Breast epithelium (tissue), 4 donors: ENCODE data around the gene NDST1. TPM values are rescaled to one million over a fixed set of nuclear protein-coding genes. Genes with fewer than 3 reads are reported as not detected.

Experiments
- DNase-seq, 2 donors: peaks; one replicate each; pipeline ENCODE4 v3.0.0-alpha.2; 2019; ENCODE audit warnings: low spot score in 2 of 2
- H3K27ac ChIP-seq, 2 donors: fragments of 200-600 bp; sonication (generic) in 1 of 2; one replicate each; pipeline ENCODE4 v1.5.1; 2016 to 2019; ENCODE audit warnings: mild to moderate bottlenecking in 1 of 2
- H3K27me3 ChIP-seq, 2 donors: fragments of 200-600 bp; sonication (generic) in 1 of 2; one replicate each; pipeline versions ENCODE4 v1.5.1 to v1.6.0; 2017 to 2019; ENCODE audit warnings: control low read depth in 1 of 2, mild to moderate bottlenecking in 1 of 2
- H3K36me3 ChIP-seq: fragments of 200-600 bp; one replicate; pipeline ENCODE4 v1.5.1; 2019
- H3K4me1 ChIP-seq, 2 donors: fragments of 200-600 bp; sonication (generic); one replicate each; pipeline ENCODE4 v1.5.1; 2016 to 2019; ENCODE audit warnings: control low read depth in 1 of 2
- H3K4me3 ChIP-seq, 3 donors: fragments of 200-600 bp; sonication (generic); 1 replicate in 2 of 3; 2 replicates in 1 of 3; pipeline ENCODE4 v1.5.1; 2016 to 2019; ENCODE audit warnings: mild to moderate bottlenecking in 3 of 3, moderate library complexity in 2 of 3
- H3K9me3 ChIP-seq, 2 donors: fragments of 200-600 bp; sonication (generic) in 1 of 2; one replicate each; pipeline ENCODE4 v1.5.1; 2016 to 2019; ENCODE audit warnings: control low read depth in 1 of 2
- POLR2A ChIP-seq: fragments of 450-650 bp; IDR thresholded peaks from one replicate; pipeline ENCODE4 v1.6.1; 2016; ENCODE audit warnings: antibody characterized with exemption, mild to moderate bottlenecking, moderate library complexity
- POLR2AphosphoS5 ChIP-seq, 3 donors: sonication (generic); formaldehyde crosslinking; IDR thresholded peaks; one replicate each; pipeline ENCODE4 v1.6.1; 2017; ENCODE audit warnings: antibody characterized with exemption in 3 of 3
- intact Hi-C: fragments of 100-400 bp; cut with DNase I; formaldehyde crosslinking; loops from one replicate; pipeline ENCODE4 v1.15.1; 2023; ENCODE audit warnings: low total_unique reads
- total RNA-seq, 3 donors: library from RNA; depleted of rRNA; stranded (reverse); fragments of >200 nt; gene quantifications; one replicate each; pipeline ENCODE4 v1.1.0, GENCODE V29; 2016
- TF ChIP-seq, protein P1 (sequence below), 3 donors: fragments of 450-650 bp; IDR thresholded peaks; one replicate each; pipeline ENCODE4 v1.5.1; 2016 to 2017; ENCODE audit warnings: antibody characterized with exemption in 3 of 3, mild to moderate bottlenecking in 3 of 3, moderate library complexity in 3 of 3

Gene NDST1
- total RNA-seq, 3 donors from 2014 or later, result 46.7 to 92.3 (median 74.1) TPM

DNA sequence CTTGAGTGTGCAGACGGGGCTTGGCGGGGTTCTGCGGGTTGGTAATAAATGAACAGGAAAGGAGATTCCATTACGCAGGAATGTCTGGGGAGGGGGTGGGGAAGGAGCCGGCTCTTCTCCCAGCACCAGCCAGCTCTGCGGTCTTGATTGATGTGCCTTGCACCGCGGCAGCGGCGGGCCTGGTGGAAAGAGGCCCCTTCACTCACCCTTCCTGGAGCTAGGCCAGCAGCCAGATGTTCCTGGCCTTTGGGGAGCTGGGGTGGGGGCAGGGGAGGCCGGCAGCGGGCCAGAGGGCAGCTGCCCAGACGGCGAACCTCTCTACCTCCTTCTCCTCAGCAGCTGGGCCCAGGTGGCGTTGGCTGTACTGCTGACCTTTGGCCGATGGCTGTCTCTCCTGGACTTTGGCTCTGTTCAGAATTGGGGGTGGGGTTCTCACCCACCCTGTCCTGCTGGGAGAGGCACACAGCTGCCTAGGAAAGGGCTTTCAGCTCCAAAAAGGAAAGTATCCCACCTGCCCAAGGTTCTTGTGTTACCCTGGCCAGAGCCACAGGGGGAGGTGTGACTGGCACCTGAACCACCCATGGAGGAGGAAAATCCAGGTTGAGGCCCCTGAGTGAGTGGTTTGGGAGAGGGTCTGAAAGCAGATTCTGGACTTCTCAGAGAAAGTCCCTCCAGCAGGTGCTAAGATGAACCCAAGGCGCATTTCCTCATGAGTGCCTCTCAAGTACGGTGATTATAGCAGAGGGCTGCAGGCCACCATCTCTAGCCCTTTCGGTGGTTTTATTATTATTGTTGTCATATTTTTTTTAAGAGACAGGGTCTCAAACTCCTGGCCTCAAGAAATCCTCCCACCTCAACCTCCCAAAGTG is 74.5 kb downstream of the NDST1 start:
- H3K27ac ChIP-seq, result no peak overlapping the region
- TF ChIP-seq, protein P1, sequence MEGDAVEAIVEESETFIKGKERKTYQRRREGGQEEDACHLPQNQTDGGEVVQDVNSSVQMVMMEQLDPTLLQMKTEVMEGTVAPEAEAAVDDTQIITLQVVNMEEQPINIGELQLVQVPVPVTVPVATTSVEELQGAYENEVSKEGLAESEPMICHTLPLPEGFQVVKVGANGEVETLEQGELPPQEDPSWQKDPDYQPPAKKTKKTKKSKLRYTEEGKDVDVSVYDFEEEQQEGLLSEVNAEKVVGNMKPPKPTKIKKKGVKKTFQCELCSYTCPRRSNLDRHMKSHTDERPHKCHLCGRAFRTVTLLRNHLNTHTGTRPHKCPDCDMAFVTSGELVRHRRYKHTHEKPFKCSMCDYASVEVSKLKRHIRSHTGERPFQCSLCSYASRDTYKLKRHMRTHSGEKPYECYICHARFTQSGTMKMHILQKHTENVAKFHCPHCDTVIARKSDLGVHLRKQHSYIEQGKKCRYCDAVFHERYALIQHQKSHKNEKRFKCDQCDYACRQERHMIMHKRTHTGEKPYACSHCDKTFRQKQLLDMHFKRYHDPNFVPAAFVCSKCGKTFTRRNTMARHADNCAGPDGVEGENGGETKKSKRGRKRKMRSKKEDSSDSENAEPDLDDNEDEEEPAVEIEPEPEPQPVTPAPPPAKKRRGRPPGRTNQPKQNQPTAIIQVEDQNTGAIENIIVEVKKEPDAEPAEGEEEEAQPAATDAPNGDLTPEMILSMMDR (IDR thresholded peaks at IDR 0.05), result no peak
- no peak for TF ChIP-seq POLR2AphosphoS5 (IDR thresholded peaks at IDR 0.05)
- no peak for TF ChIP-seq POLR2A
- DNase-seq, result no peak

DNA sequence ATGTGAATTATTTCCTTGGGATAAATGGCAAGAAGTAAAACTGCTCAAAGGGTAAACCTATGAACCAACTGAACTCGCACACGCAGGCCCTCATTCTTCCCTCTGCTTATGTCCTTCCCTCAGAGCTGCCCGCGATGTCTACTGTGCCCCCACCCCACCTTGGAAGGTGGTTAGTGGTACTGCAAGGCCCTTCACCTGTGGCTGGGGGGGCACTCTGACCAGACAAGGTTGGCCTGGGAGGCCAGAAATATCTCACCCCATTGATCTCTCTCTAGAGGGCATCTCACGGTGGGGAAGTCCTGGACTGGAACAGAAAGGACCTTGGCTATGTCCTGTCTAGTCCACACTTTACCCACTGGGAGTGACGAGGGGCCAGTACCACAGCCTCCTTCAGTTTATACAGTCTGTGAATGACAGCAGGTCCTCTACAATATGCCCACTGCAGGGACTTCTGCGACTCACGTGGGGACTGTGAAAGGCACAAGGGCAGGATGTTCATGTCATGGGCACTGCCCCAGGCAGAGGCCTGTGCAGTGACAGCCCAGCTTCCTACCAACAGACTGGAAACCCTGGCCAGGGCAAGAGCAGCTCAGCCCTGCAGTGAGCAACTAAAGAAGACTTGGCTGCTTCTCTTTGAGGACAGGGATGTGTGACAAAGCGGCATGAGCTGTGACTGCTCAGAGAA is 75.8 kb downstream of the NDST1 start:
- Histone ChIP-seq H3K4me3 (no peak overlapping the region), H3K4me1 (no peaks in the 10 kb centered on the region), H3K27me3 (no peaks in the 10 kb centered on the region), H3K27ac (no peak overlapping the region), H3K9me3 (no peaks in the 10 kb centered on the region), H3K36me3 (no peaks in the 10 kb centered on the region)
- intact Hi-C loops, result no loop called here
- no peak for TF ChIP-seq POLR2AphosphoS5 (IDR thresholded peaks at IDR 0.05)
- TF ChIP-seq POLR2A, result no peak
- TF ChIP-seq, protein P1 (IDR thresholded peaks at IDR 0.05), result no peak
- DNase-seq, result no peak

More for the DNA sequence above, 74.5 kb downstream of the NDST1 start:
- H3K4me3 ChIP-seq, result no peak overlapping the region
- H3K36me3 ChIP-seq, result no peaks in the 10 kb centered on the region
- H3K9me3 ChIP-seq, result no peaks in the 10 kb centered on the region
- intact Hi-C loops, result no loop called here
- H3K4me1 ChIP-seq, result no peaks in the 10 kb centered on the region
- H3K27me3 ChIP-seq, result no peaks in the 10 kb centered on the region

DNA sequence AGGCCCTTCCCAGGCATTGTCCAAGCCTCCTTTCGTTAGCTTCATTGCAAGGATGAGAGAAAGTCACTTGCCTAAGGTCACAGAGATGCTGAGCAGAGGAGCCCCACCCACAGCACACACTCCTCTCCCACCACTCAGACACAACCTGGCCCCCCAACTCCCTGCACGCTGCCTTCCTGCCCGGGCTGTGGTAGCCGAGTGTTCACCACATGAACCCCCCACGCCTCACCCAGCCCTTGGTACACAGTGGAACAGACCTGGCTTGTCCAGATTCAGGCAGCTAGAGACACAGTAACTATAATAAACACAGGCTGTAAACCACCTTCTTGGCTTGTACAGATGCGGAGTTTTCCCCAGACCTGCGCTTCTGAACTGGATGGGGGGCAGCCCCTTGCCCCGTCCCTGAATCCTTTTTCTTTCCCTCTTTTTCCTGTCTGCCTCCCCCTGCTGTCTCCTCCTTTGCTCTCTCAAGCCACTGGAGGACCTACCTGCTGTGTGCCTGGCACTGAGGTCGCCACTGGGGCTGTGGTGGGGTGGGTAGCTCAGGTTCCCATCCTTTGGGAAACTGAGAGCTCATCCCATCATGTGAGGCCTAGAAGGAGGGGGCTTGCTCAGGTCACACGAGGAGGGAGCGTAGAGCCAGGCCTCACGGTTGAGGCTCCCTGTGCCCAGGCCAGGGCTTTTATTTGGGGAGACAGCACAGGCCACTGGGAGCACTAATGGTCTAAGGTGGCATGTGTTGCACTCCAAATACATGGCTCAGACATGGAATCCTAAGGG is 76.8 kb downstream of the NDST1 start:
- Histone ChIP-seq H3K27me3 (no peaks in the 10 kb centered on the region), H3K4me3 (no peak overlapping the region), H3K27ac (no peak overlapping the region), H3K9me3 (no peaks in the 10 kb centered on the region), H3K36me3 (no peaks in the 10 kb centered on the region), H3K4me1 (no peaks in the 10 kb centered on the region)
- DNase-seq, result no peak
- intact Hi-C loops, result no loop called here
- TF ChIP-seq POLR2AphosphoS5 (IDR thresholded peaks at IDR 0.05) (no peak), POLR2A (no peak)
- TF ChIP-seq, protein P1 (IDR thresholded peaks at IDR 0.05), result no peak

DNA sequence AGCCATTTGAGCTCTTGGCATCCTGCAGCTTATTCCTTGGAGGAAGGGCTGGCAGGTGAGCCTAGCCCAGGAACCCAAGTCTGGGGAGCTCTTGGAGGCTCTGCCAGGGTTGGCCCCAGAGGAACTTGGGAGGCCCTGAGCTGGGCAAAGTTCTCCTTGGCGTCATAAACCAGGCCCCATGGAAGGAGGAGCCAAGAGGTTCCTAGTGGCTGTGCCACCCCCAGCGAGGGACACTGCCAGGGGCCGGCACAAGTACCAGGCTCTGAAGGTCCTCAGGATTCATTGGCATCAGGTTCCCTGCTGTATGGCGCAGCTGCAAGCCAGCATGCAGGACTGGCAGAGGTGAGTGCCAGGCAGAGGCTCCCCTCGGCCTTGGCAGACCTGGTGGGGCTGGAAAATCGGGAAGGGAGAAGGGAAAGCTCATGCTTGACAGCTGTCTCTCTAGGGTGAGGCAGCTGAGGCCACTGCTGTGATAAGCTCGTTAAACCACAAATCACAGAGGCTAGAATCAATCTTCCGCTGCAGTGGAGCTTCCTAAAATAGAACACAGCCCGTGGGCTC is 77.9 kb downstream of the NDST1 start:
- no peak for TF ChIP-seq POLR2A
- no peak for TF ChIP-seq POLR2AphosphoS5 (IDR thresholded peaks at IDR 0.05)
- TF ChIP-seq, protein P1 (IDR thresholded peaks at IDR 0.05), result no peak
- Histone ChIP-seq H3K4me3 (no peak overlapping the region), H3K27ac (no peak overlapping the region), H3K9me3 (no peaks in the 10 kb centered on the region), H3K4me1 (peaks cover 0 to 8% of the 10 kb centered on the region in 2 donors), H3K27me3 (no peaks in the 10 kb centered on the region), H3K36me3 (no peaks in the 10 kb centered on the region)
- intact Hi-C loops, result no loop called here
- no peak for DNase-seq
